H1 (cell line): ENCODE measurements around the gene SOWAHC. TPM values are rescaled to one million over a fixed set of nuclear protein-coding genes. Genes with fewer than 3 reads are reported as not detected.

Source experiments
- CTCF ChIA-PET: fragments of 300-600 bp; sonication (Branson Sonifier 250); formaldehyde crosslinking; loops from one replicate; lab custom pipeline; 2021; ENCODE audit not compliant: partially characterized antibody; lab: Charles Lee
- POLR2A ChIA-PET: fragments of 300-600 bp; sonication (Branson Sonifier 250); formaldehyde crosslinking; loops from one replicate; lab custom pipeline; 2021; ENCODE audit warnings: inconsistent platforms; ENCODE audit not compliant: partially characterized antibody; lab: Charles Lee
- DNase-seq, 2 experiments: peaks; one replicate each; pipeline versions ENCODE4 v3.0.0 to v3.0.0-alpha.2; 2010 to 2022; ENCODE audit warnings: low spot score in 2 of 2, low read depth in 1 of 2, mixed read lengths in 1 of 2
- FAIRE-seq: peaks from 2 replicates; lab custom pipeline; 2011; peaks lifted over from hg19 to GRCh38; lab: Jason Lieb, UNC
- H2AFZ ChIP-seq: 2 replicates; pipeline ENCODE4 v1.8.1; 2012; ENCODE audit warnings: low read length, inconsistent platforms
- H2AK5ac ChIP-seq: 2 replicates; pipeline ENCODE4 v1.6.1; 2013; ENCODE audit warnings: low read depth, low read length
- H2BK120ac ChIP-seq: replicated peaks from 2 replicates; pipeline ENCODE3; 2013; ENCODE audit warnings: low read depth, low read length, inconsistent platforms
- H2BK12ac ChIP-seq: 2 replicates; pipeline ENCODE4 v1.6.1; 2013; ENCODE audit warnings: low read depth, low read length
- H2BK15ac ChIP-seq: 2 replicates; pipeline ENCODE4 v1.6.1; 2013; ENCODE audit warnings: low read length
- H2BK20ac ChIP-seq: 2 replicates; pipeline ENCODE4 v1.6.1; 2013; ENCODE audit warnings: low read length
- H2BK5ac ChIP-seq: 2 replicates; pipeline ENCODE4 v1.6.1; 2013; ENCODE audit warnings: low read depth, low read length
- H3K14ac ChIP-seq: 2 replicates; pipeline ENCODE4 v1.6.1; 2013; ENCODE audit warnings: inconsistent platforms; ENCODE audit not compliant: insufficient read length
- H3K18ac ChIP-seq: 2 replicates; pipeline ENCODE4 v1.6.1; 2013; ENCODE audit warnings: low read length; ENCODE audit errors: extremely low read depth
- H3K23ac ChIP-seq: 2 replicates; pipeline ENCODE4 v1.6.1; 2013; ENCODE audit warnings: inconsistent platforms; ENCODE audit not compliant: insufficient read length
- H3K23me2 ChIP-seq: 2 replicates; pipeline ENCODE4 v1.6.1; 2013; ENCODE audit warnings: low read depth, low read length
- H3K27ac ChIP-seq: 2 replicates; pipeline ENCODE4 v1.6.1; 2011; ENCODE audit warnings: low read depth, low read length, inconsistent platforms
- H3K27me3 ChIP-seq, 4 experiments: replicated peaks in 1 of 4; 1 replicate in 1 of 4; 2 replicates in 3 of 4; pipeline versions ENCODE4 v1.6.1 to v1.8.1; 2011 to 2013; ENCODE audit warnings: low read length in 3 of 4, mild to moderate bottlenecking in 3 of 4, inconsistent platforms in 2 of 4, mixed read lengths in 2 of 4, moderate library complexity in 1 of 4; ENCODE audit not compliant: control insufficient read depth in 3 of 4, insufficient read depth in 3 of 4; ENCODE audit errors: extremely low read depth in 1 of 4
- H3K36me3 ChIP-seq, 4 experiments: 2 replicates each; pipeline versions ENCODE4 v1.6.1 to v1.8.1; 2011 to 2013; ENCODE audit warnings: mild to moderate bottlenecking in 4 of 4, low read length in 3 of 4, moderate library complexity in 2 of 4, control low read depth in 1 of 4, inconsistent platforms in 1 of 4; ENCODE audit not compliant: insufficient read depth in 4 of 4, control insufficient read depth in 2 of 4
- H3K4ac ChIP-seq: replicated peaks from 2 replicates; pipeline ENCODE3; 2013; ENCODE audit warnings: low read length, low read depth, mixed read lengths, inconsistent platforms; ENCODE audit not compliant: insufficient read length
- H3K4me1 ChIP-seq, 4 experiments: replicated peaks in 1 of 4; 1 replicate in 1 of 4; 2 replicates in 3 of 4; pipeline versions ENCODE4 v1.6.1 to v1.8.1; 2011 to 2013; ENCODE audit warnings: low read length in 3 of 4, inconsistent platforms in 2 of 4, mixed read lengths in 1 of 4; ENCODE audit not compliant: insufficient read depth in 4 of 4, control insufficient read depth in 3 of 4
- H3K4me2 ChIP-seq, 2 experiments: 2 replicates each; pipeline versions ENCODE4 v1.6.1 to v1.8.1; 2011 to 2013; ENCODE audit warnings: low read depth in 2 of 2, low read length in 2 of 2, control low read depth in 1 of 2, inconsistent platforms in 1 of 2, mild to moderate bottlenecking in 1 of 2; ENCODE audit not compliant: insufficient read depth in 1 of 2
- H3K4me3 ChIP-seq, 4 experiments: fragments of 200-600, 300-600 bp in 1 of 4; sonication (generic), shearing (Covaris generic), sonication (Bioruptor Twin) in 1 of 4; 2 replicates each; pipeline versions ENCODE4 v1.5.1 to v1.8.1; 2011 to 2016; ENCODE audit warnings: low read length in 4 of 4, low read depth in 3 of 4, control low read depth in 2 of 4, inconsistent platforms in 2 of 4, mild to moderate bottlenecking in 2 of 4, mixed read lengths in 1 of 4, moderate library complexity in 1 of 4; ENCODE audit not compliant: insufficient read depth in 2 of 4; ENCODE audit errors: extremely low read depth in 1 of 4
- H3K56ac ChIP-seq: replicated peaks from 2 replicates; pipeline ENCODE3; 2013; ENCODE audit warnings: low read depth, mild to moderate bottlenecking, mixed read lengths, low read length, inconsistent platforms; ENCODE audit not compliant: insufficient read length
- H3K79me1 ChIP-seq: 2 replicates; pipeline ENCODE4 v1.6.1; 2013; ENCODE audit warnings: low read depth, low read length, control low read depth
- H3K79me2 ChIP-seq, 2 experiments: 2 replicates each; pipeline versions ENCODE4 v1.6.1 to v1.8.1; 2012 to 2013; ENCODE audit warnings: low read length in 2 of 2, mild to moderate bottlenecking in 2 of 2, inconsistent platforms in 1 of 2; ENCODE audit not compliant: insufficient read depth in 2 of 2, control insufficient read depth in 1 of 2
- H3K9ac ChIP-seq, 4 experiments: replicated peaks in 1 of 4; 1 replicate in 1 of 4; 2 replicates in 3 of 4; pipeline versions ENCODE4 v1.6.1 to v1.8.1; 2011 to 2013; ENCODE audit warnings: low read depth in 3 of 4, low read length in 3 of 4, control low read depth in 2 of 4, mild to moderate bottlenecking in 2 of 4, moderate library complexity in 2 of 4, inconsistent platforms in 1 of 4; ENCODE audit errors: extremely low read depth in 1 of 4
- H3K9me3 ChIP-seq, 2 experiments: 2 replicates each; pipeline versions ENCODE4 v1.6.1 to v1.8.1; 2012 to 2013; ENCODE audit warnings: mild to moderate bottlenecking in 2 of 2, moderate library complexity in 2 of 2, control low read depth in 1 of 2, inconsistent platforms in 1 of 2, low read depth in 1 of 2, low read length in 1 of 2, mixed read lengths in 1 of 2; ENCODE audit not compliant: insufficient read depth in 2 of 2
- H4K20me1 ChIP-seq, 2 experiments: replicated peaks in 1 of 2; 2 replicates each; pipeline versions ENCODE3 to v1.8.1; 2011 to 2013; ENCODE audit warnings: inconsistent platforms in 2 of 2, low read length in 2 of 2, mild to moderate bottlenecking in 1 of 2; ENCODE audit not compliant: insufficient read depth in 2 of 2, control insufficient read depth in 1 of 2
- H4K5ac ChIP-seq: 2 replicates; pipeline ENCODE4 v1.6.1; 2013; ENCODE audit warnings: low read length, low read depth, mixed read lengths, inconsistent platforms; ENCODE audit not compliant: insufficient read length
- H4K8ac ChIP-seq: 2 replicates; pipeline ENCODE4 v1.8.0; 2013; ENCODE audit warnings: mild to moderate bottlenecking, moderate library complexity, low read length, inconsistent platforms; ENCODE audit not compliant: insufficient read depth; ENCODE audit errors: extremely low read depth
- H4K91ac ChIP-seq: replicated peaks from 2 replicates; pipeline ENCODE3; 2013; ENCODE audit warnings: low read length, mixed read lengths, inconsistent platforms; ENCODE audit not compliant: insufficient read length
- RAD21 ChIP-seq, 2 experiments: IDR thresholded peaks in 1 of 2; conservative IDR thresholded peaks in 1 of 2; 2 replicates each; pipeline ENCODE4 v1.6.1; 2011; ENCODE audit warnings: low read depth in 2 of 2, low read length in 2 of 2, improper control_type of control experiment in 1 of 2, inconsistent platforms in 1 of 2, mild to moderate bottlenecking in 1 of 2, moderate library complexity in 1 of 2
- TAF1 ChIP-seq: IDR thresholded peaks from 2 replicates; pipeline ENCODE4 v1.6.1; 2011; ENCODE audit warnings: mild to moderate bottlenecking, low read depth, low read length
- polyA plus RNA-seq, 7 experiments: library from polyadenylated mRNA; depleted of rRNA in 3 of 7; stranded (reverse) in 5 of 7; unstranded in 2 of 7; fragments of >200 nt in 5 of 7; fragments of 200-250 nt in 2 of 7; gene quantifications; 1 replicate in 5 of 7; 2 replicates in 1 of 7; 4 replicates in 1 of 7; pipeline versions ENCODE4 v1.2.1 to v1.2.3, GENCODE V29; 2011 to 2013; ENCODE audit warnings: missing spikeins in 2 of 7, mixed read lengths in 2 of 7
- total RNA-seq: library from RNA; stranded (reverse); fragmentation: NEBNext Ultra II Directional; extraction: Animal tissue kit (Norgen Biotek cat#: 25700); gene quantifications from 2 replicates; pipeline ENCODE4 v1.2.1, GENCODE V29; 2021
- TF ChIP-seq, protein P1 (sequence below), 3 experiments: IDR thresholded peaks; 1 replicate in 2 of 3; 2 replicates in 1 of 3; pipeline versions ENCODE4 v1.5.1 to v1.6.1; 2011; ENCODE audit warnings: low read length in 3 of 3, mild to moderate bottlenecking in 3 of 3, inconsistent platforms in 2 of 3, low read depth in 1 of 3, moderate library complexity in 1 of 3; ENCODE audit not compliant: insufficient read depth in 1 of 3; ENCODE audit errors: control extremely low read depth in 1 of 3

Gene SOWAHC
- total and polyA plus RNA-seq, 2 of the 8 experiments (the other 6 are each of a cell fraction or from before 2014, with no cell fraction given), result 3.1 to 17.8 TPM

DNA sequence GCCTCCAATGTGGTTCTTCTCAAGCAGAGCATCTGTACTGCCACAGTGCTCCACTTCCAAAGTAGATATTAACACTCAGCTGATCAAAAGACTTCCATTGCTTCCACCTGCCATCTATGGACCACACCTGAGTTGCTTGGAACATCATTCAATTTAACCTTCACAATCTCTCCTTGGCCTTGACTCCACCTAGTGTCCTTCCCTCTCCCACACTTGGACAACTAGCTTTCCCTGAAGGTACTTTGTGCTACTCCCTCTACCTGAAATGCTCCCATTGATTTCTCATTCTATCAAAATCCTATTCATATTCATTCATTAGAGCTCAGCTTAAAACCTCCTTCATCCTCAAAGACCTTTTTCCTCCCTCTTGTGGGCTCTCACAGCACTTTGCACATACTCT is 48.7 kb downstream of the SOWAHC start:
- FAIRE-seq (no peak), DNase-seq (no peak)
- H3K23me2 ChIP-seq, result no peaks in the 10 kb centered on the region
- H3K4me2 ChIP-seq, result no peak overlapping the region
- H3K4me3 ChIP-seq, result no peak overlapping the region
- H3K79me1 ChIP-seq, result no peaks in the 10 kb centered on the region
- no peaks in the 10 kb centered on the region for H4K20me1 ChIP-seq
- ChIA-PET CTCF (interaction anchor here (0.6 to 5.7 kb wide), 7 partner anchors 9 to 117 kb away, joined by 3 to 35 read pairs (median 4); no protein-coding TSS in a partner anchor), POLR2A (no interaction called here)
- no peak overlapping the region for H2BK120ac ChIP-seq
- no peak overlapping the region for H3K4ac ChIP-seq
- no peaks in the 10 kb centered on the region for H3K79me2 ChIP-seq
- no peak overlapping the region for H3K9ac ChIP-seq
- no peak overlapping the region for H3K27ac ChIP-seq
- H2BK20ac ChIP-seq, result no peak overlapping the region
- no peaks in the 10 kb centered on the region for H3K36me3 ChIP-seq
- no peak overlapping the region for H3K14ac ChIP-seq
- H2BK15ac ChIP-seq, result no peak overlapping the region
- TF ChIP-seq TAF1, result no peak
- peak; percentile 53 to 58 for TF ChIP-seq RAD21 (IDR thresholded peaks at IDR 0.05 in 1 of 2, conservative IDR thresholded peaks at IDR 0.05 in 1 of 2; ENCODE audit: low read depth in 2 of 2, low read length in 2 of 2)
- TF ChIP-seq, protein P1, sequence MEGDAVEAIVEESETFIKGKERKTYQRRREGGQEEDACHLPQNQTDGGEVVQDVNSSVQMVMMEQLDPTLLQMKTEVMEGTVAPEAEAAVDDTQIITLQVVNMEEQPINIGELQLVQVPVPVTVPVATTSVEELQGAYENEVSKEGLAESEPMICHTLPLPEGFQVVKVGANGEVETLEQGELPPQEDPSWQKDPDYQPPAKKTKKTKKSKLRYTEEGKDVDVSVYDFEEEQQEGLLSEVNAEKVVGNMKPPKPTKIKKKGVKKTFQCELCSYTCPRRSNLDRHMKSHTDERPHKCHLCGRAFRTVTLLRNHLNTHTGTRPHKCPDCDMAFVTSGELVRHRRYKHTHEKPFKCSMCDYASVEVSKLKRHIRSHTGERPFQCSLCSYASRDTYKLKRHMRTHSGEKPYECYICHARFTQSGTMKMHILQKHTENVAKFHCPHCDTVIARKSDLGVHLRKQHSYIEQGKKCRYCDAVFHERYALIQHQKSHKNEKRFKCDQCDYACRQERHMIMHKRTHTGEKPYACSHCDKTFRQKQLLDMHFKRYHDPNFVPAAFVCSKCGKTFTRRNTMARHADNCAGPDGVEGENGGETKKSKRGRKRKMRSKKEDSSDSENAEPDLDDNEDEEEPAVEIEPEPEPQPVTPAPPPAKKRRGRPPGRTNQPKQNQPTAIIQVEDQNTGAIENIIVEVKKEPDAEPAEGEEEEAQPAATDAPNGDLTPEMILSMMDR (IDR thresholded peaks at IDR 0.05; ENCODE audit: control extremely low read depth in 1 of 3, insufficient read depth in 1 of 3, low read depth in 1 of 3, low read length in 3 of 3), result peak in 2 of 3 experiments; percentile 36 to 39; a peak in 3 of 4 replicates
- H3K4me1 ChIP-seq, result peaks cover 0 to 6% (median 2%) of the 10 kb centered on the region in 4 experiments; a peak in 4 of 7 replicates
- H3K56ac ChIP-seq, result no peak overlapping the region
- no peak overlapping the region for H2AK5ac ChIP-seq
- H3K23ac ChIP-seq, result no peak overlapping the region
- no peak overlapping the region for H2AFZ ChIP-seq
- H3K27me3 ChIP-seq, result no peaks in the 10 kb centered on the region
- H2BK12ac ChIP-seq, result no peak overlapping the region
- no peak overlapping the region for H3K18ac ChIP-seq
- no peak overlapping the region for H2BK5ac ChIP-seq
- H3K9me3 ChIP-seq, result no peaks in the 10 kb centered on the region
- H4K8ac ChIP-seq, result no peak overlapping the region
- no peak overlapping the region for H4K91ac ChIP-seq
- H4K5ac ChIP-seq, result no peak overlapping the region
